ENCODE data around the gene EIF3B. TPM values are rescaled to one million over a fixed set of nuclear protein-coding genes. Genes with fewer than 3 reads are reported as not detected.
"Not testable (repeated sequence)": the region's sequence is repeated elsewhere in the genome, so short reads cannot be mapped to it uniquely, and the experiment has no call there.

EIF3B gene
- total RNA-seq, 1 donor from 2014 or later: 64.9 TPM

- intact Hi-C loops (cut with DNase I): no loop called here
- no peak for DNase-seq (ENCODE audit: low spot score)
Measured at GRCh38 chr7:2388637-2388954, 34.0 kb downstream of the EIF3B start.

- DNase-seq (ENCODE audit: low spot score); intact Hi-C loops (cut with DNase I): not testable (repeated sequence)
Measured at GRCh38 chr7:2390020-2390816, 35.6 kb downstream of the EIF3B start.

GRCh38 chr7:2393706-2394105, 39.1 kb downstream of the EIF3B start:
- intact Hi-C loops (cut with DNase I): no loop called here
- DNase-seq (ENCODE audit: low spot score): no peak

GRCh38 chr7:2394566-2395082, 40.0 kb downstream of the EIF3B start:
- DNase-seq (ENCODE audit: low spot score): no peak
- intact Hi-C loops (cut with DNase I): no loop called here

- intact Hi-C loops (cut with DNase I): no loop called here
- no peak for DNase-seq (ENCODE audit: low spot score)
Measured at GRCh38 chr7:2398506-2398905, 43.9 kb downstream of the EIF3B start.

GRCh38 chr7:2399848-2400587, 45.4 kb downstream of the EIF3B start:
- DNase-seq (ENCODE audit: low spot score): peak; percentile 85
- intact Hi-C loops (cut with DNase I): loop anchor here (5.0 kb wide), 1 partner anchor 43 kb away; no protein-coding TSS in a partner anchor

- intact Hi-C loops (cut with DNase I): loop anchor here (5.0 kb wide), 1 partner anchor 45 kb away; no protein-coding TSS in a partner anchor
- DNase-seq (ENCODE audit: low spot score): no peak
Measured at GRCh38 chr7:2402687-2403013, 48.0 kb downstream of the EIF3B start.

GRCh38 chr7:2403014-2403717, 48.5 kb downstream of the EIF3B start, which contains the start of gene CHST12:
Gene CHST12 (plus strand): TSS chr7:2403611. CDS start chr7:2432640, 29,029 bp downstream.
- DNase-seq (ENCODE audit: low spot score): peak; percentile 98
- intact Hi-C loops (cut with DNase I): loop anchor here (5.0 kb wide), 1 partner anchor 46 kb away; no protein-coding TSS in a partner anchor

- DNase-seq (ENCODE audit: low spot score): peak; percentile 79
- intact Hi-C loops (cut with DNase I): loop anchor here (5.0 kb wide), 1 partner anchor 47 kb away; no protein-coding TSS in a partner anchor
Measured at GRCh38 chr7:2403718-2404648, 49.4 kb downstream of the EIF3B start.

- intact Hi-C loops (cut with DNase I): loop anchor here (5.0 kb wide), 1 partner anchor 47 kb away; no protein-coding TSS in a partner anchor
- no peak for DNase-seq (ENCODE audit: low spot score)
Measured at GRCh38 chr7:2404714-2405119, 50.1 kb downstream of the EIF3B start.

- DNase-seq (ENCODE audit: low spot score): no peak
- intact Hi-C loops (cut with DNase I): no loop called here
Measured at GRCh38 chr7:2405201-2405600, 50.6 kb downstream of the EIF3B start.

- intact Hi-C loops (cut with DNase I): no loop called here
- no peak for DNase-seq (ENCODE audit: low spot score)
Measured at GRCh38 chr7:2405601-2406345, 51.1 kb downstream of the EIF3B start.

GRCh38 chr7:2409745-2410414, 55.3 kb downstream of the EIF3B start:
- DNase-seq (ENCODE audit: low spot score): no peak

GRCh38 chr7:2411049-2411448, 56.4 kb downstream of the EIF3B start:
- intact Hi-C loops (cut with DNase I): no loop called here
- DNase-seq (ENCODE audit: low spot score): no peak

More at GRCh38 chr7:2409745-2410414, 55.3 kb downstream of the EIF3B start:
- intact Hi-C loops (cut with DNase I): no loop called here

- no peak for DNase-seq (ENCODE audit: low spot score)
- intact Hi-C loops (cut with DNase I): loop anchor here (2.0 kb wide), 1 partner anchor 57 kb away; no protein-coding TSS in a partner anchor
Measured at GRCh38 chr7:2411815-2412586, 57.4 kb downstream of the EIF3B start.

- DNase-seq (ENCODE audit: low spot score): no peak
- intact Hi-C loops (cut with DNase I): loop anchor here (2.0 kb wide), 1 partner anchor 56 kb away; no protein-coding TSS in a partner anchor
Measured at GRCh38 chr7:2412587-2413201, 58.1 kb downstream of the EIF3B start.

Measured in cardiac septum (tissue), 1 donor.